HG03442 (cell line): ENCODE data around the gene ARHGAP42.

Experiments used
- ATAC-seq: cut with Tn5 transposase; IDR thresholded peaks from one replicate; pipeline ENCODE4 v1.9.1; 2021; ENCODE audit warnings: mild to moderate bottlenecking, moderate library complexity; ENCODE audit not compliant: unreplicated experiment

The ARHGAP42 gene

DNA sequence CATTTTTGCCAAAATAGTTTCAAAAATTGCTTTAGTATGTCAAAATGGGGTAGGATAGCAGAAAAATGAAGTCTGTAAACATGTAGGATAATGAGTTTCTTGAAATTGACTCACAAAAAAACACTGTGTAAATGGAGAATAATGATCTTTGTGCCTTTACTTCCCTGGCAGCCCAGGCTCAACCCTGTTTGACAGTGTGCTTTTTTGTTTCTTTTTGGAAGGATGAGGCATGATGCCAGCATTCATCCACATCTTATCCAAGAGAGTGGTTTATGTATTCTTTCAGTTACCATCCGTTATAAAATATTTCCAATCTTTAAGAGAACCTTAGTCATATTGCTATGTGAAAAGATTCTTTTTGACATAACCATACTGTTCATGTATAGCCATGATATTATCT is 70.6 kb downstream of the ARHGAP42 start:
- ATAC-seq: no peak

DNA sequence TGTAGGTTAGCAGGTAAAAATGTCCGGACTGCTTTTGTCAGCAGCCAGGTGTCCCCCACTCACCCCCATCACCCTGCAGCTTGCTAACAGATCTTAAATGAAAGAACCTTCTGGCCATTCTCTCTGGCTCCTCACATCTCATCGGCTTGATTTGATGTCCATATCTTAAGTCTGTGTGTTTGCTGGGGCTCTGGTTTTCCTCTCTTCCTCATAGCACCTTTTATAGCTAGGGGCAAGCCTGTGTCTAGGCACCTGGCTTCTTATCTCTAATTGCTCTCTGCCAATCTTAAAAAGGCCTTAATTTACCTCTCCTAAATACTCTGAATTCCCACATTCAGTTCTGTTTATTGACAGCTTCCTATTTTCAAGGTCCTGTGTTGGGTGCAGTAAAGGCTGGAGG is 72.0 kb downstream of the ARHGAP42 start:
- no peak for ATAC-seq

DNA sequence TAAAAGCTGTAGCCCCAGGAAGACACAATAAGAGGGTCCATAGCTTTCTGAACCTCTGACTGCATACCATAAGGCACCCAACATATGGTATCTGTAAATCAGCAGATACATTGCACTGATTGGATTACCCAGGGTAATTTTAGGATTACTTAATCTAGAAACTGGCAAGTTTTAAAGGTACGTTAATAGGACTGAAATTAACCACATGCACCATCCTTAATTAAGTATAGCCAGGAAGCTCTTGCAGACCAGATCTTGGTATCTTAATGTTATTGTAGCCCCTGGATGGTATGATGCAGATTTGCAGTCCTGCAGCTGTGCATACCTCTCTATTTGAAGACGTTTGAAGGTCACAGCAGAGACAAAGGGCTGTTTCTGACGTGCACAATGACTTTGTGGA is 72.8 kb downstream of the ARHGAP42 start:
- ATAC-seq: no peak

DNA sequence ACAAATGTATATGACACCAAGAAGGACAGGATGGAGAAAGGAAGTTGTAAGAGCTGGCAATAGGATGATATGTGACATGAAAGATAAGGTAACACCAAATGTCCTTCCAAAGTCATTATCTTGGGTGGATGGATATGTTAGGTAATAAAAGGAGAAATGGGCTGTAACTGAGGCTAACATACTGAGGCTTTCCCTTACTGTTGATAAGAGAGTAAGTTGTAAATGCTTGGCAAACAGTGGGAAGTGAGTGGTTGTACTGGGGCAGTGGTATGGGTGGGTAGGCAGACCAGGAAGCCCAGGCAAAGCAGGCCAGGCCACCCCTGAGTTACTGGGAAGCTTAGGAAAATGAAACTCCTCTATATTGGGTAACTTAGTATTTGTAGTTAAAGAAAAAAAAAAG is 73.7 kb downstream of the ARHGAP42 start:
- ATAC-seq: no peak

DNA sequence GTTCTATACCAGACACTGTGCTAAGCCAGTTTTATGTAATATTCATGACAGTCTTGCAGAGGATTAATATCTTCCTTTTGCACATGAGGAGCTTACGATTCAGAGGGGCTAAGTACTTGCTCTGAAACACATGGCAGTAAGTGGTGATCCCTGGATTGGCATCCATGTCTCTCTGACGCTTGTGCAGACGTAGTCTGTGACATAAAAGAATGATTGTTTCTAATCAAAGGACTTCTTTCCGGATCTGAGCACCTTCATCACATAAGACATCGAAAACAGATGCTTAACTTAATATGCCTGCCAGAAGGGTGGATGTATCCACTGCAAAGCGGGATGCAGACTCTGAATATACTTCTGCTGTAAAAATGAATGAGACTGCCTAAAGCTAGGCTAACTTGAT is 74.8 kb downstream of the ARHGAP42 start:
- no peak for ATAC-seq

DNA sequence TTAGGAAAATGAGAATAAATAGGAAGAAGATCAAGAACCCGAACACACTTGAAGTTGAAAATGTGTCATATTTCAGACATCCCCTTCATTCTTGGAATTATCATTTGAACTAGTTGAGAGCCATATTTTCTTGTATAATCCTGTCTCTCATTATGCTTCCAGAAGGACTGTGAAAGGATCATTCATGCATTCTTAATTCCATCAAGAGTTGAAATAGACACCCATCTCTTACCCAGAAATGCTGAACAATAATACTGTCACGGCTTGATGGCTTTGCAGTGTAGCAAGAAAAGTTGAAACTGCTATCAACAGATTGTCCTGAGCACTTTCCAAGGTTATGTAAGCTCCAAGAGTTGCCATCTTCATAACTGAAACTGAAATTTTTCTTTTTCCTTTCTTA is 79.7 kb downstream of the ARHGAP42 start:
- no peak for ATAC-seq

DNA sequence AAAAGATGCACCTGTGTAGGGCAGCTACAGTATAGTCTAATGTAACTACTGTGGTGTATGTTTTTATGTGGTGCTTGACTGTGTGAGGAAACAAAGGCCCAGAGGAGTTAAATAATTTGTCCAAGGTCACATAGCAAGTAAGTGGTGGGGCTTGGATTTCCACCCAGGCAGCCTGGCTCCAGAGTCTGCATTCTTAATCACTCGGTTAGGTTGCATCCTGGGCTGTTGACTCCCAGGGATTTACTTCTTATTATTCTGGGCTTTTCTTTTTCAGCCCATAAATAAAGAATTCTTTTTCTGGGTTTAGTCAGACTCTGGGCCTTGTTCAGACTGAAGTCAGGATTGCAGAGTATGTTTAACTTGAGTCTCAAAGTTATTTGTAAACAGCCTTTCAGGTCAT is 82.1 kb downstream of the ARHGAP42 start:
- no peak for ATAC-seq

DNA sequence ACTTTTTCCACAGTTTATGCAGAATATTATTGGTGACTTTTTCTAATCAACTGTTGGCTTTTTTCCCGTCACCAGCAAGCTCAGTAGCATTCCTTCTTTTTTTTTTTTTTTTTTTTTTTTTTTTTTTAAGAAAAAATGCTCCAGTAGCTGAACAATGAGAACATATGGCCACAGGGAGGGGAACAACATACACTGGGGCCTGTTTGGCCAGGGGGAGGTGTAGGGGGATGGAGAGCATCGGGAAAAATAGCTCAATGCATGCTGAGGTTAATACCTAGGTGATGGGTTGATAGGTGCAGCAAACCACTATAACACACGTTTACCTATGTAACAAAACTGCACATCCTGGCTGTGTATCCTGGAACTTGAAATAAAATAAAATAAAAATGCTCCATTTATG is 82.5 kb downstream of the ARHGAP42 start:
- no peak for ATAC-seq

DNA sequence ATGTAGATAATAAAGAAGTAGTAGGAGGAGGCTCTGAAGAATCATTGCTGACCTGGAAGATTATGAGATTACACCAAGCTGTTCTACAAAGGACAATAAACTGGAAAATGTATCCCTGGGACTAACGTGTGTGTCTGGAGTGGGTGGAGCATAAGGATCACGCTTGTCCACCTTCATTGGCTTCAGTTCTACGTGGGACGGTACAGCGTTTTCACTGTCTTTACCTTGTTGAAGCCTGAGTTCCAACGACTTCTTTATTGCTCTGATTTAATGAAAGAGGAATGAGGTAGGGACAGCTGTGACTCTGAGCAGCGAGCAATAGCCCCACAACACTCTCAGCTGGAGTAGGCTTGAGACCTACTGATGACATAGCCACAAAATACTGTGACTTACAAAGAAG is 87.0 kb downstream of the ARHGAP42 start:
- no peak for ATAC-seq

DNA sequence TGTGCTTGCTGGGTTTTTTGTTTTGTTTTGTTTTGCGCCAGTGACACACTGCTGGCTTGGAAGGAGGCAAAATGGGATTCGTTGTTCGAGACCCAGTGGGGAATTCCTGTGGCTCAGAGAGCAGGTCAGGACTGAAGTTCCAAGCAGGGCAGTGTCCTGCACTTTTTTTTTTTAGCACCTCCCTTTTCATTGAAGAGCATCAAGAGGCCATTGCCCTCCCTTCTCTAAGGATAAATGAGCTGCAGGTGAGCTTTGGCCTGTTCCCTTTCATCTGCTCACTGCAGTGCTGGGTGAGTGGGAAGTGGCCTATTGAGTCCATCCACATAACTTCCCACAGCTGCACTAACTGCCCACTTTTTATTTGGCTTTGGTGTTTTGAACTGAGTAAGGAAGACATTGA is 87.8 kb downstream of the ARHGAP42 start:
- no peak for ATAC-seq

DNA sequence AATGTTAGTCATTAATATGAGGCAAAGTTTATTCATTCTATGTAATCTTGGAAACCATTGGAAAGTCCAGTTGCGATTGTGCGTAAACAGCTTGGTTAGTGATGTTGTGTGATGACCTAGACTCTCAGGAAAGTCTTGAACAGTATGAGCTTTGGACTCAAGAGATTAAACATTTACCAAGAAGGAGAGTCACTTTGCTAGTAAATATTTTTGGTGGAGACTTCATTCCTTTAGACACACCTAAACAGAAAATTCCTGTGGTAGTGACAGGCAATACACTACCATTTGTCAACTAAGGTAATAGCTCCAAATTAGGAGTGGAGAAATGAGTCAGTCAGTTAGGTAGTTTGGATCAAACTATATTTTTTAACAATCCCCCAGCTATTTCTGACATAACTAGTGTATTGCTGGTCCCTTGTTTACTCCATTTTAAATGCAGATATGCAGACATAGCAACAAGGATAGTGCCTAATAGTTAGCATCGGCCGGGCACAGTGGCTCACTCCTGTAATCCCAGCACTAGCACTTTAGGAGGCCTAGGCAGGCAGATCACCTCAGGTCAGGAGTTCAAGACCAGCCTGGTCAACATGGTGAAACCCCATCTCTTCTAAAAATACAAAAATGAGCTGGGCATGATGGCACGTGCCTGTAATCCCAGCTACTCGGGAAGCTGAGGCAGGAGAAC is 89.3 kb downstream of the ARHGAP42 start:
- ATAC-seq: no peak

DNA sequence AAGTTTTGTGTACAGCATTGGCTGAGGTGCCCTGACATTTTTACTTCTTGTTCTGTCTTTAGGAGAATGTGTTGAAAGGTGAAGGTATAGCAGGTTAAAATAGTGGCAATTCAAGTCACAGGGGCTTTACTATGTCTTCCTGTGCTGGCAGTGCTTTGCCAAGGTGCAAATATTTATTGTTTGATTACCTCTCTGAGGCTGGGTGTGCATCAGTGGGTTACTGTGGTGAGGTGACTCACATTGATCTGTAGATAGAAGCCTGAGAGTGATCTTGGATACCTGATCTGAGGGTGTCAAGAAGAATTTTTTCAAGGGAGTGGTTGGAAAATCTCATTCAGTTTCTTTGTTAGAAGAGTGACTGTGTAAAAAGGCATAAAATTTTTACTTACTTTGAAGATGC is 90.0 kb downstream of the ARHGAP42 start:
- ATAC-seq: no peak

DNA sequence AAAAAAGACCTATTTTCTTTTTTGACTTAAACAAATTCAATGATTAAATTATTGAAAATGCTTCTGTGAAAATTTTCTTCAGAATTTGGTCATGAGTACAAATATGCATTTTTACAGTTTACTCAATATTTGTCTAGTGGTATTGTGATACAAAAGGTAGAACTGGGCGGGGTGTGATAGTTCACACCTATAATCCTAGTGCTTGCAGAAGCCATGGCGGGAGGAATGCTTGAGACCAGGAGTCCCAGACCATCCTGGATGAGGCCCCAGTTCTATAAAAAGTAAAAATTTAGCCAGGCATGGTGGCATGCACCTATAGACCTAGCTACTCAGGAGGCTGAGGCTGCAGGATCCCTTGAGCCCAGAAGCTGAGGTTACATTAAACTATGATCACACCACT is 90.6 kb downstream of the ARHGAP42 start:
- no peak for ATAC-seq

DNA sequence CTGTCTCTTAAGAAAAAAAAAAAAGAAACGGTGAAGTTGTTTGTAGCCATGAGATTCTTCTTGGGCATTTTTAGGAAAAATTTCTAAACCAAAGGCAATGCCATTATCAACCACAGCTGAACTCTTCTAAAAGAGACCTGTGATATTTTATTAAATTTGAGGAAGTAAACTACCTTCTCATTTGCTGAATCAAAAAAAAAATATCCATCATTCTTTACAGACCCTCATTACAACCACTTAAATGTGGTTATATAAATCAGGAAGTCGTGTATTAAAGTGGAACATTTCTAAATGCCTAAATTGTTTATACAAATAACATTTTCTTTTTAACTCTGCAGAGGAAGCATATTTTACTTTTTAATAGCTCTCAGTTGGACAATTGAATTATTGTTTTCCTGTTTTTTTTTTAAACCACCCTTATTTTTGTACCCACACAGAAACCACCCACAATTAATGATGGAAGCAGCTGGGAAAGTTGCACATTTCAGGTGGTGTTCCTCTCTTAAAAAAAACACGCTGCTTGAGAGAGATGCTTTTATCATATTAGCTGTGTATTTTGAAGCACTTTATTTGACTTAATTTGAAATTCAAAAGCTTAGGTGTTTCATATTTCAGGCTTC is 91.2 kb downstream of the ARHGAP42 start:
- no peak for ATAC-seq

DNA sequence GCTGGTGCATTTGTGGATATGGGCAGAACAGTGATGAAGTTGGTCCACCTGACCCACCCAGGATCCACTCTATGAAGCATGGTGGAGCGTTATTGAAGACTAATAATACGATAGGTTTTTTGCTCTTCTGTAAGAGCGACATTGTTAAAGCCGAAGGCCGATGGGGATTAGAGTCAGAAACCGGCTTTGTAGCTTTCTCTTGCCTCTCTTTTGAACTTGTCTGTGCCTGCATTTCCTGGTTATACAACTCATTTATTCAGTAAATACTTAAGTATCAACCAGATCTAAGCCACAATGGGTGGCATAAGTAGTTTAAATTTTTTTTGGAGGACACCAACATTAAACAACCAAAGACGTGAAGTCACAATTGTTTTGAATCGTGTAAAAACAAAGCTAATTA is 93.4 kb downstream of the ARHGAP42 start:
- ATAC-seq: no peak

DNA sequence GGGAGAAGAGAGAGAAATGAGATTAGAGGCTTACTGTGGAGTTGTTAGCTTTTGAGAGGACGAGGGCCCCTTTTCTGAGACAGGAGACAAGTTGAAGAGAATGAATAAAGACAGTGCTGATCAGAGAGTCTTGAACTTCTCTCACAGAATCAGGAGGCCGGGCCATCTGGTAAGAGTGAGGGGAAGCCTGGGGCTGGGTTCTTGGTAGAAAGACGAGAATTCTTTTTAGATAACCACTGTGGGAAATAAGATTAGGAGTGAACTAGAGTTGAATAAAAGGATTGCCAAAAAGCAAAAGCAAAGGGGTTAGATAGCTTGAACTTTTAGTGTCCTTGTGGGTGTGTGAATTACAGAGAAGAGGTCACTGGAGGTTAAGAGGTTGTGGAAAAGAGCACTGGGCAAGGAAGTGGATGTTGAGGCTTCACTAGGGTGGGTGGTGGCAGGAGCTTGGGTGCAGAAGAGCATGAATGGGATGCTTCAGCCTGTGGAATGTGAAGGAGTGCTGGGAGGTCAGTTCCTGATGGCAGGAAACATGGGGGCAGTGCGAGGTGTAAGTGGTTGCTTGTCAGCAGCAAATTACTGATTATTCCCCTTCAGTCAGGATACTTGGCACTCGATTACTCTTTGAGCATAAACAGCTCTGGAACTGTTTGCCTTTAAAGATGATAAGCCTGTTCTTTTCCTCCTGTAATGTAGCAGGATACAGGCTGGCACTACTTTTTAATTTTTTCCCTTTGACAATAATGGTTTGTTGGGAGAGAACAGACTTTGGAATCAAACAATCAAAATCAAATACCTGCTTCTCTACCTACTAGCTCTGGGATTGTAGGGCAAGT is 98.3 kb downstream of the ARHGAP42 start:
- no peak for ATAC-seq

DNA sequence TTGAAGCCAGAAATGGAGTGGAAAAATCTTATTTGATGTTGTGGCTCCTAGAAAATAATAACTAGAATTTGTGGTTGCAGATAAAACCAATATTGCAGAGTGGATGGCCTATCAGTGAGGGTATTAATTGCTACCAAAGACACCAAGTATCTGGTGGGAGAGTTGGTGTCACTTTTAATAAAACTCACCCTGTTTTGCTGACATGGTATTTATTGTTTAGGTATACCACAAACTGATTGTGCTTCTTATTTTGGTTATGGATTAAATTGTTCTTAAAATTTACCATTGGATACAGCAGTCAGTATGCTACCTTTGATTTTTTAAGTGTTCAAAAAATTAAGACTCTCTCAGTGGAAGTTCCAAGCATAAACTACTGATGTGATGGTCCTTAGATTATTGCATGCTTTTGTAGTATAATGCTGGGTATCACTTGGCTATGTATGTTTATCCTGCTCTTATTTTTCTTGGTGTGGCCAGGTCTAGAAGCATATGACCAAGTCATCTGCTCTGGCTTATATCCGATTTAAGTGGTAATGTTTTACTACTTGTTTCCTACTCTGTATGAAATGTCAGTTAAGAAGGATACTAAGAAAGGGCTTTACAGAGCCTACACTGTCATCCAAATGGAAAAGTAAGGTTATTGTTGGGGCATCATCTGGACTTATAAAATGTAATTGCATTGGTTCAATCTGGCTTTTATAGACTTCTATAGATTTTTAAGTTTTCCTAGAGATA is 101.6 kb downstream of the ARHGAP42 start:
- no peak for ATAC-seq

DNA sequence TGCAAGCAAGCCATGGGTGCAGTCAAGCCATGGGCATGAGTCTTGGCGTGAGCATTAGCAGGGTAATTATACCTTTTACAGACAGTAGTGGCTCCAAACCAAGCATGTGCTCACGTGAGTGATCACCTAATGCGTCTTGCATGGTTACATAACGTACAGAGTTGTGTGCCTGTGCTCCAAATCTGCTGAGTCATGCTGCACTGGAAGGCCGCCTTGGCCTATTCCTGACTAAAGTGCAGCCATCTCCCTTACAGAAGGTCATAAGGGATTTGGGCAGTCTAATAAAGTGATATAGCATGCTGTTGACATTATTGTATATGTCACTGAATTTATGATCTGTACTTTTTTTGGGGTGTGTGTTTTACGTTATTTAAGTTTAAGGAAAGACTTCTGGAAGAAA is 102.4 kb downstream of the ARHGAP42 start:
- ATAC-seq: no peak

DNA sequence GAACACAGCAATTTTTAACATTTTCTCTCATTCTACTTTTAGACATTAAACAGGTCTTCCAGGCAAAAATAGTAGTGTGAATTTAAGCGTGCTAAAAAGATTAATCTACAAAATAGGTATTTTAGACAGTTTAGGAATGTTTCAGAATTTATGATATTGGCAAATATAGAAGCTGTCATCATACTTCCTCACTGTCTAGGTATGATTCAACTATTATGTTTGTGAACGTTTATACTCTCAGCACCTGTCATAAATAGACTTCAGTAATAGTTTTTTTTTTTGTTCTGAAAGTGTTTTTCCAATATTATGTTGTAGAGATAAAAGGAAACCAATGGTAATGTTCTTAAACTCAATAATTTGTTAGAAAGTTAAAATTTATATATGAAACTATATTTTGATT is 103.0 kb downstream of the ARHGAP42 start:
- ATAC-seq: no peak

DNA sequence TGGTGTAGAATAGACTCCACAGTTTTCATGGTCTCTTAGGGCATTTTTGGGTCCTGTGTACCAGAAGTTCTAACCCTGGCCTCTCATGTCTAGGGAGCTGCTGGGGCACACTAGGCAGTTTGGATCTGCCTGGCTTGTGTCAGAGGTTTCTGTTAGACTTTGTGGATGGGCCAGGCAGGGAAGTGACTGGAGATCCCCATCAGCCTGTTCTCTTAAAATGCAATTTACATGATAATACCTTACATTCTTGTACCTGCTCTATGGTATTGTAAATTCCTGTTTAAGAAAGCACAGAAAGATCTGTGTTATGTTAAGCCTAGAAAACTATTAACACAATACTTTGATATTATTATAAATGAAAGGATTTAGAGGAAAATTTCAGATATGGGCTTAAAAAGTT is 104.0 kb downstream of the ARHGAP42 start:
- ATAC-seq: no peak

DNA sequence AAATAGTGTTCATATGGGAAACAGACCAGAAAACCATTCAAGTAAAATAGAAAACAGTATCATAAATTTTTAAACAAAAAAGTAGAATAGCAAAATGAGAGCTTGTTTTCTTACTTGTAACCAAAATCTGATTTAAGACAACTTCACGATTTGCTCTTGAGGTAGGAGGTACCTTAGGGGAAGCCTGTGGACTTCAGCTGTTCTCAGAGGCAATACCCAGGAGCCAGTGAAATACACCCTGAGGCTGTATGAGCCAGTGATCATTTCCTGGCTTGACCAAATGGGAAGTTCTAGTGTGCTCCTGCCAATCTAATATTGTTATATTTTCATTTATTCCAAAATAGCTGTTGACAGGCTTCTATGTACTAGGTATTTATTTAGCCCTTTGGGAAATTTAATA is 104.8 kb downstream of the ARHGAP42 start:
- no peak for ATAC-seq
